Neuron (in vitro differentiated cells): Measurements from ENCODE around the gene MBTD1.
"Not testable (repeated sequence)": the region's sequence is repeated elsewhere in the genome, so short reads cannot be mapped to it uniquely, and the experiment has no call there.

Experiments used
- H2AFZ ChIP-seq: one replicate; pipeline ENCODE4 v1.6.1; 2013; ENCODE audit warnings: low read depth, mild to moderate bottlenecking, inconsistent platforms, low read length, moderate library complexity
- H3K27me3 ChIP-seq: one replicate; pipeline ENCODE4 v1.6.1; 2013; ENCODE audit warnings: low read length; ENCODE audit not compliant: insufficient read depth
- H3K36me3 ChIP-seq: one replicate; pipeline ENCODE4 v1.6.1; 2013; ENCODE audit warnings: low read length; ENCODE audit not compliant: insufficient read depth
- H3K4me1 ChIP-seq: one replicate; pipeline ENCODE4 v1.6.1; 2013; ENCODE audit warnings: low read length; ENCODE audit not compliant: insufficient read depth
- H3K4me3 ChIP-seq: 2 replicates; pipeline ENCODE4 v1.5.1; 2013; ENCODE audit warnings: mild to moderate bottlenecking, low read length, moderate library complexity
- H3K9me3 ChIP-seq: one replicate; pipeline ENCODE4 v1.6.1; 2013; ENCODE audit warnings: low read length

MBTD1 gene

DNA sequence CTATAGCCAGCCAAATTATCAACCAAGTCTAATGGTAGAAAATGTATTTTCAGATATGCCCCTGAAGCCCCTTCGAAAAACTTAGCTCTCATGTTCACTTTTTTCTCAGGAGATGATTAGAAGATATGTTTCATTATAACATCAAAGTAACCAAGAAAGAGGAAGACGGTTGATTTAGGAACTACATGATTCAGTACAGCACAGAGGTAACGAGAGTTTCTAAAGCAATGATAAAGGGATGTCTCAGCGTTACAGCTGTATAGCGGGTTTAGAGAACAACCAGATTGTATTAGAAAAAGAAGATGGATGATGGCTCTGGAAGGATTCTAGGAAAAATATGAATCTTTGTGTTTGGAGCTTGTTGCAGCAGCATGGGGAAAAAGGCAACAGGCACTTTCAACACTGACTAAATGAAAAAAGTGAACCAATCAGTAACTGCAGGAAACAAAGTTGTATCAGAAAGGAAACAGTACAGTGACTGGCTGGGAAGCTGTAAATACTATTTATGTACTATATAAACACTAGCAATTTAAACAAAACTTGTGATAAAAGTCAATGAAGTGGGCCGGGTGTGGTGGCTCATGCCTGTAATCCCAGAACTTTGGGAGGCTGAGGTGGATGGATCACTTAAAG is 21.5 kb downstream of the MBTD1 start:
- Histone ChIP-seq H3K4me3 (no peak overlapping the region), H3K4me1 (no peaks in the 10 kb centered on the region), H2AFZ (no peak overlapping the region)

DNA sequence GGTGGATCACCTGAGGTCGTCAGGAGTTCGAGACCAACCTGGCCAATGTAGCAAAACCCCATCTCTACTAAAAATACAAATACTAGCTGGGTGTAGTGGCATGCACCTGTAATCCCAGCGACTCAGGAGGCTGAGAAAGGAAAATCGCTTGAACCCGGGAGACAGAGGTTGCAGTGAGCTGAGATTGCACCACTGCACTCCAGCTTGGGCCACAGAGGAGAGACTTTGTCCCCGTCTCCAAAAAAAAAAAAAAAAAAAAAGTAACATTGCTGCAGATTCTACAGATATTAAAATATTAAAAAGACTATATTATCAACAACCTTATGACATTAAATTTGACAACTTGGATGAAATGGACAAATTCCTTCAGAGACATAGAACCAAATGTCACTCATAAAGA is 25.7 kb downstream of the MBTD1 start:
- H3K9me3 ChIP-seq, result peaks cover 5% of the 10 kb centered on the region
- no peaks in the 10 kb centered on the region for H3K27me3 ChIP-seq
- no peak overlapping the region for H2AFZ ChIP-seq
- no peaks in the 10 kb centered on the region for H3K4me1 ChIP-seq
- peaks cover 5% of the 10 kb centered on the region for H3K36me3 ChIP-seq
- H3K4me3 ChIP-seq, result no peak overlapping the region

More for the DNA sequence above, 21.5 kb downstream of the MBTD1 start:
- Histone ChIP-seq H3K27me3 (no peaks in the 10 kb centered on the region), H3K9me3 (peaks cover 5% of the 10 kb centered on the region), H3K36me3 (peaks cover 5% of the 10 kb centered on the region)

DNA sequence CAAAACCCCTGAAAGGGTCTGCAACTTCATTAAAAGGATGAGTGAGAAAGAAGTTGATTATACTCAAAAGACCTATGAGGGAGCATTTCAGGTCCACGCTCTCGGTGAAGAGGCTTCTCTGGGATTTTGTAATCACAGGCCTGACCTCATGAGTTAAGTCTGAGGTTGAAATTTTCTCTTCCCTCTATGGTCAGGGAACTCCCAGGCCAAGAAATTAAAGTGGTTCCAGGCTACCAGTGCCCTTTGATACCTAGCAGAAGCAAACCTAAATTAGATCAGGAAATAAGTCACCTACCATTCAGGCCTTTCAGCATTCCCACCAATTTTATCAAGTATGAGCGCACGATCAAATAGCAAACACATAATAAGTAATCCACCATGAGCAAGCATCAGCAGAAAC is 27.9 kb downstream of the MBTD1 start:
- H3K9me3 ChIP-seq, result peaks cover 2% of the 10 kb centered on the region
- no peaks in the 10 kb centered on the region for H3K4me1 ChIP-seq
- H3K27me3 ChIP-seq, result no peaks in the 10 kb centered on the region
- H3K36me3 ChIP-seq, result peaks cover 5% of the 10 kb centered on the region
- H2AFZ ChIP-seq, result no peak overlapping the region
- H3K4me3 ChIP-seq, result no peak overlapping the region

DNA sequence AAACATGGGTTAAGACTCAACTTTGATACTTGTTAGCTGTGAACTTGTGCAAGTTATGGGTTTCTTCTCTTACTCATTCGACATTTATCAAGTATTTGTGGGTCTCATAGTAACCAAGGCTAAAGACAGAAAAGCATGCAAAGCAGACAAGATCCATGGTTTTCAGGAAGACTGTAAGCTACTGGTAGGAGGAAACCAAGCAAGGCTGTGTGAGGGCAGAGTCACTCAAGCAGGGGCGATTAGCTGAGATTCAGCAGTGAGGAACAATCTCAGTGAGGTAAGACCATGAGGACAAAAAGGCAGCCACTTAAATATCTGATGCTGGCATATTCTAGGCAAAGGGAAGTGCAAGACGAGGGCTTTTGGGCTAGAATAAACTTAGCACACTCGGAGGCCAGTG is 29.5 kb downstream of the MBTD1 start:
- no peaks in the 10 kb centered on the region for H3K4me1 ChIP-seq

DNA sequence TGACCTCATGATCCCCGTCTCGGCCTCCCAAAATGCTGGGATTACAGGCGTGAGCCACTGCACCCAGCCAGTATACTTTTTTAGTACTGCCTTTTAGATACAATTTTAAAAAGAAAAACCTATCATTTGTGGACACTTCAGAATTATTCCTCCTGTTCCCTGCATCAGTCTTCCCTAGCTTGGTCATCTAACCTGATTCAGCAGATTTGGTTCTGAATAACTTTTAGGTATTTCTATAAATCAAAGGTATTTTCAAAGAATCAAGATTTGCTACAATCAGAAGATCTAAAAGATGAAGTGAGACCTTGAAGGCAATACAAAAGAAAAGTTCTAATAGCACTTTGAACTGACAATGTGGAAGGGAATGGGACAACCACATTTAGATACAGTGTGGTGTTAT is 30.0 kb downstream of the MBTD1 start:
- H3K9me3 ChIP-seq, result no peaks in the 10 kb centered on the region
- H3K4me1 ChIP-seq, result no peaks in the 10 kb centered on the region
- no peaks in the 10 kb centered on the region for H3K27me3 ChIP-seq
- H3K36me3 ChIP-seq, result peaks cover 4% of the 10 kb centered on the region
- H2AFZ ChIP-seq, result no peak overlapping the region
- H3K4me3 ChIP-seq, result no peak overlapping the region

More for the DNA sequence above, 29.5 kb downstream of the MBTD1 start:
- Histone ChIP-seq H2AFZ (no peak overlapping the region), H3K4me3 (no peak overlapping the region), H3K9me3 (no peaks in the 10 kb centered on the region), H3K36me3 (peaks cover 2% of the 10 kb centered on the region), H3K27me3 (no peaks in the 10 kb centered on the region)

DNA sequence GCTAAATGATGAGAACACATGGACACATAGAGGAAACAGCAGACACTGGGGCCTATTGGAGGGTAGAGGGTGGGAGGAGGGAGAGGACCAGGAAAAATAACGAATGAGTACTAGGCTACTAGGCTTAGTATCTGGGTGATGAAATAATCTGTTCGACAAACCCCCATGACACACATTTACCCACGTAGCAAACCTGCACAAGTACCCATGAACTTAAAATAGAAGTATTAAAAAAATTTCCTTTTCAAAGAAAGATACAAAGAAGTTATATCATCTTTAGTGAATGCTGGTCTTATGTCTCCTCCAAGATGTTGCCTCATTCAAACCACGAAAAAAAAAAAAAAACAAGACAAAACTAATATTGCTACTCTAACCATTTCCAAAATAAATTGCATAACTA is 31.7 kb downstream of the MBTD1 start:
- no peaks in the 10 kb centered on the region for H3K9me3 ChIP-seq

DNA sequence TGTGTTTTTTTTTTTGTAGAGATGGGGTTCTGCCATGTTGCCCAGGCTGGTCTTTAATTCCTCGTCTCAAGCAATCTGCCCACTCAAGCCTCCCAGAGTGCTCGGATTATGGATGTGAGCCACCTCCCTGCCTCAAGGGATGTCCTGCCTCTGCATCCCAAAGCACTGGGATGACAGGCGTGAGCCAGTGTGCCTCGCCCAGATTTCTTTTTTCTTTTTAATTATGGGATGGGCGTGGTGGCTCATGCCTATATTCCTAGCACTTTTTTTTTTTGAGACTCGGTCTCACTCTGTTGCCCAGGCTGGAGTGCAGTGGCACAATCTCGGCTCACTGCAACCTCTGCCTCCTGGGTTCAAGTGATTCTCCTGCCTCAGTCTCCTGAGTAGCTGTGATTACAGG is 34.3 kb downstream of the MBTD1 start:
- H3K4me3 ChIP-seq, H3K4me1 ChIP-seq, H3K9me3 ChIP-seq, H2AFZ ChIP-seq, H3K27me3 ChIP-seq: not testable (repeated sequence)
- peaks cover 36% of the 10 kb centered on the region for H3K36me3 ChIP-seq

More for the DNA sequence above, 31.7 kb downstream of the MBTD1 start:
- Histone ChIP-seq H3K27me3 (no peaks in the 10 kb centered on the region), H3K4me1 (no peaks in the 10 kb centered on the region), H3K36me3 (peaks cover 17% of the 10 kb centered on the region), H2AFZ (no peak overlapping the region), H3K4me3 (no peak overlapping the region)

DNA sequence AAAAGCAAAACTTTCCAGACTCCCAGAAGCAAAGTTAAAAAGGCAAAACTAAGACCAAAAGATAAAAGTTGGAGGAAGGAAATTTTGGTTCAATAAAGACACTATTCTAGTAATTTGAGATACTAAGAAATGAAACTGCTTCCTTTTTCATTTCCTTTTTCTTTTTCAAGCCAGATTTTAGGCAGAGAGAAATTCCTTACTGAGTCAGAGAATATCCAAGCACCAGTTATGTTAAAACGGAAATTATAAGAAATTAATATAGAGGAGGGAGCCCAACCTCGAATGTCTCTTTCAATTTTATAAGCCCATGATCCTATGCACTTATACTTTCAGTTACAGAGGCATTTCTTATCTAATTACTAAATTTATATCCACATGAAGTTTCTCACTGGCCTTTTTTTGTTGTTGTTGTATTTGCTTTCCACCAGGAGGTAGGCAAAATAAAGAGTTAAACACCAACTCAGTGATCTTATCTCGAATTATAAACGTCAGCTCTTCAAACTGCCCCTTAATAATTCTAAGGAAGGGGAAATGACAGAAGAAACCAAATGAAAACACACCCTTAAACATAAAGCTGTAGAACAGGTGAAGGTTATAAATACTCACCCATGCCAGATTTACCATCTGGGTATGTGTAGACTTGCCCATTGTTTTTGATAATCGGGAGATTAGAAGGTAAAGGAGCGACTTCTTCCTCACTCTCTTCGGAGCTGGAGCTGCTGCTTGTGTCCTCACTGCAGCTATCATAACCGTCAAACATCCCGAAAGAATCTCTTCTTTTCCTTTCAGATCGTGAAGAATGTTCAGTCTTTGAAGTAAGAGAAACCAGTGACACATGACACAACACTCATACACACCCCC is 35.2 kb downstream of the MBTD1 start:
- no peak overlapping the region for H2AFZ ChIP-seq
- H3K36me3 ChIP-seq, result peaks cover 45% of the 10 kb centered on the region
- H3K27me3 ChIP-seq, result no peaks in the 10 kb centered on the region
- no peaks in the 10 kb centered on the region for H3K9me3 ChIP-seq
- H3K4me1 ChIP-seq, result no peaks in the 10 kb centered on the region
- H3K4me3 ChIP-seq, result no peak overlapping the region

DNA sequence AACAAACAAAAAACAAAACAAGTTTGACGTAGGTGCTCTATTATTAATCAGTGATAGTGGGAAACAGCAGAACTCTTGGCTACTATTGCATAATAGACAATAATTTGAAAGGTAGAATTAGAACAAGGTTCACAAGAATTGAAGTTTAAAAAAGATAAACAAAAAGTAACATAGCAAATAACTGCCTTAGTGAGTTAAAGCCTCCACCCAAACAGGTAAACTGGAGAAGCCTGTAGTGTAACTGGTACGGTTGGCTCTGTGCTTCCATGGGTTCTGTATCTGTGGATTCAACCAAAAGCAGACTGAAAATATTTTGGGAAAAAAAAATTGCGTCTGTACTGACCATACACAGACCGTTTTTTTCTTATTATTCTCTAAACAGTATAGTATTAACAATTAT is 38.5 kb downstream of the MBTD1 start:
- H3K36me3 ChIP-seq, result peaks cover 74% of the 10 kb centered on the region
- H3K4me3 ChIP-seq, result no peak overlapping the region

DNA sequence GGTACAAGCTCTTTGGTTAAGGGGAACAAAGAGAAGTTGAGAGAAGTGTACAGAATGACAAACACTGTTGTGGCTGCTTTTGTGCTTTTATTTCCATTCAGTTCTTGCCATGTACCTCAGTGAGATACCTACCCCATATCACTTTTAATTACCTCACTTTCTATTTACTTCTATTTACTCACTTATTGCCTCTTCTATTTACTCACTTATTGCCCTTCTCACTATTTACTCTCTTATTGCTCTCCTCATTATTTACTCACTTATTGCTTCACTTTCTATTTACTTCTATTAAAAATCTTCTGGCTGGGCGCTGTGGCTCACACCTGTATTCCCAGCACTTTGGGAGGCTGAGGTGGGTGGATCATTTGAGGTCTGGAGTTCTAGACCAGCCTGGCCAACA is 41.9 kb downstream of the MBTD1 start:
- Histone ChIP-seq H3K4me3 (no peak overlapping the region), H2AFZ (no peak overlapping the region), H3K9me3 (no peaks in the 10 kb centered on the region), H3K4me1 (no peaks in the 10 kb centered on the region), H3K36me3 (peaks cover 82% of the 10 kb centered on the region), H3K27me3 (no peaks in the 10 kb centered on the region)

More for the DNA sequence above, 38.5 kb downstream of the MBTD1 start:
- Histone ChIP-seq H3K9me3 (no peaks in the 10 kb centered on the region), H3K4me1 (no peaks in the 10 kb centered on the region), H3K27me3 (no peaks in the 10 kb centered on the region), H2AFZ (no peak overlapping the region)

DNA sequence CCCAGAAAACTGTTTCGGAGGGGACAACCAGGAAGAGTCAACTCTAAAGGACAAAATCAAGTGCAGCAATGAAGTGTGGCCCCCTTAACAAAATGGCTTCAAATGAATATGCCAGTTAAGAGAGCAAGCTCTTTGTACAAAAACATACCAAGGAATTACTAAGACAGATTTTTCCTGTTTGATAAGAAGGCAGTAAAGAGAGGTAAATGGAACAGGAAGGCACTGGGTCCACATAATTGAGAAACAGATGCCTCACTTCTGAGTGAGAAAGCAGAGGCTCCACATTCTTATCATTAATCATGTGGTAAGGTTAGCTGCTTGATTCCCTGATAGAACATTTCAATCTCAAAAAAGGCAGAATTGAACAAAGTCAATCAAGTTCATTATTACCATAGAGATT is 44.9 kb downstream of the MBTD1 start:
- no peaks in the 10 kb centered on the region for H3K27me3 ChIP-seq
- peaks cover 76% of the 10 kb centered on the region for H3K36me3 ChIP-seq
- H3K9me3 ChIP-seq, result no peaks in the 10 kb centered on the region
- no peak overlapping the region for H2AFZ ChIP-seq
- no peaks in the 10 kb centered on the region for H3K4me1 ChIP-seq
- H3K4me3 ChIP-seq, result no peak overlapping the region

DNA sequence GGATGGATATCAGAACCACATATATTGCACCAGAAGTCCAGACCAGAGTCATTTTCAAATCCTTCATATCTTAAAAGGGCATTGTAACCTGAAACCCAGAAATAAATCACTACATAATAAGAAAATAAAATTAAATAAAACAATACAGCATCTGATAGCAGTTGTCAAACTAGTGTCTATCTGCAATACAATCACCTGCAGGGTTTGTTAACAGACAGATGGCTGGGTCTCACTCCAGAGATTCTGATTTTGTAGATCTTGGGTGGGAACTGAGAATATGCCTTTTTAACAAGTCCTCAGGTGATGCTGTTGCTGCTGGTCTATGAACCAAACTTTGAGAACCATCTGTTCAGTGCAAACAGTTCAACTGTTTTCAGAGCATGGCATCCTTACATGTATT is 56.0 kb downstream of the MBTD1 start:
- H3K4me1 ChIP-seq, result no peaks in the 10 kb centered on the region
- H3K36me3 ChIP-seq, result peaks cover 80% of the 10 kb centered on the region
- no peaks in the 10 kb centered on the region for H3K27me3 ChIP-seq
- no peak overlapping the region for H3K4me3 ChIP-seq
- no peaks in the 10 kb centered on the region for H3K9me3 ChIP-seq
- H2AFZ ChIP-seq, result no peak overlapping the region

DNA sequence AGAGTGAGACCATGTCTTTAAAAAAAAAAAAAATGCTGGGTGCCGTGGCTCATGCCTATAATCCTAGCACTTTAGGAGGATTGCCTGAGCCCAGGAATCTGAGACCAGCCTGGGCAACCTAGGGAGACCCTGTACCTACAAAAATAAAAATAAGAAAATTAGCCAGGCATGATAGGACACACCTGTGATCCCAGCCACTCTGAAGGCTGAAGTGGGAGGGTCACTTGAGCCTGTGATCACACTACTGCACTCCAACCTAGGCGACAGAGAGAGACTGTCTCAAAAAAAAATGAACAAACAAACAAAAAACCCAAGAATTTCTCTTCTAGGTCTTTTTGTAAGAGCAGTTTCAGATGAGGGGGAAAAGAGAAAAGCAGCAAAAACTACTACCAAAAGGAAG is 59.0 kb downstream of the MBTD1 start:
- Histone ChIP-seq H3K4me3 (no peak overlapping the region), H2AFZ (no peak overlapping the region), H3K9me3 (no peaks in the 10 kb centered on the region), H3K27me3 (no peaks in the 10 kb centered on the region), H3K4me1 (no peaks in the 10 kb centered on the region), H3K36me3 (peaks cover 82% of the 10 kb centered on the region)
